Neural crest cell (in vitro differentiated cells): Measurements from ENCODE around the gene TMIGD2. TPM values are rescaled to one million over a fixed set of nuclear protein-coding genes. Genes with fewer than 3 reads are reported as not detected.

Experiments
- DNase-seq: peaks from one replicate; pipeline ENCODE4 v3.0.0; 2021; ENCODE audit warnings: low read depth, mixed read lengths, low spot score
- H3K27ac Mint-ChIP-seq: one replicate; pipeline ENCODE4 v1.8.0; 2021; ENCODE audit warnings: mild to moderate bottlenecking, mixed read lengths; ENCODE audit not compliant: unreplicated experiment
- H3K27me3 Mint-ChIP-seq: 2 replicates; pipeline ENCODE4 v1.8.0; 2021; ENCODE audit warnings: low read depth, mild to moderate bottlenecking, mixed read lengths
- H3K36me3 Mint-ChIP-seq: 2 replicates; pipeline ENCODE4 v1.8.0; 2021; ENCODE audit warnings: low read depth, mild to moderate bottlenecking, mixed read lengths
- H3K4me1 Mint-ChIP-seq: 2 replicates; pipeline ENCODE4 v1.8.0; 2021; ENCODE audit warnings: mixed read lengths
- H3K4me3 Mint-ChIP-seq: one replicate; pipeline ENCODE4 v1.8.0; 2021; ENCODE audit warnings: mild to moderate bottlenecking, mixed read lengths
- H3K9me3 Mint-ChIP-seq: 2 replicates; pipeline ENCODE4 v1.8.0; 2021; ENCODE audit warnings: mixed read lengths
- total RNA-seq: library from RNA; stranded (reverse); gene quantifications from 2 replicates; pipeline ENCODE4 v1.2.1, GENCODE V29; 2021
- TF ChIP-seq, protein P1 (sequence below): fragments of 200-600 bp; sonication (generic); conservative IDR thresholded peaks from 2 replicates; pipeline ENCODE4 v1.5.0; 2021; ENCODE audit warnings: antibody characterized with exemption, mild to moderate bottlenecking

Gene TMIGD2
- total RNA-seq, 1 donor from 2014 or later = not detected

- TF ChIP-seq, protein P1, sequence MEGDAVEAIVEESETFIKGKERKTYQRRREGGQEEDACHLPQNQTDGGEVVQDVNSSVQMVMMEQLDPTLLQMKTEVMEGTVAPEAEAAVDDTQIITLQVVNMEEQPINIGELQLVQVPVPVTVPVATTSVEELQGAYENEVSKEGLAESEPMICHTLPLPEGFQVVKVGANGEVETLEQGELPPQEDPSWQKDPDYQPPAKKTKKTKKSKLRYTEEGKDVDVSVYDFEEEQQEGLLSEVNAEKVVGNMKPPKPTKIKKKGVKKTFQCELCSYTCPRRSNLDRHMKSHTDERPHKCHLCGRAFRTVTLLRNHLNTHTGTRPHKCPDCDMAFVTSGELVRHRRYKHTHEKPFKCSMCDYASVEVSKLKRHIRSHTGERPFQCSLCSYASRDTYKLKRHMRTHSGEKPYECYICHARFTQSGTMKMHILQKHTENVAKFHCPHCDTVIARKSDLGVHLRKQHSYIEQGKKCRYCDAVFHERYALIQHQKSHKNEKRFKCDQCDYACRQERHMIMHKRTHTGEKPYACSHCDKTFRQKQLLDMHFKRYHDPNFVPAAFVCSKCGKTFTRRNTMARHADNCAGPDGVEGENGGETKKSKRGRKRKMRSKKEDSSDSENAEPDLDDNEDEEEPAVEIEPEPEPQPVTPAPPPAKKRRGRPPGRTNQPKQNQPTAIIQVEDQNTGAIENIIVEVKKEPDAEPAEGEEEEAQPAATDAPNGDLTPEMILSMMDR = no peak
- Mint-ChIP-seq H3K4me3 (no peak overlapping the region), H3K27me3 (peaks cover 17% of the 10 kb centered on the region), H3K4me1 (peaks cover 19% of the 10 kb centered on the region), H3K27ac (no peak overlapping the region), H3K36me3 (peaks cover 17% of the 10 kb centered on the region), H3K9me3 (peaks cover 13% of the 10 kb centered on the region)
- no peak for DNase-seq
These were observed 22.0 kb upstream of the TMIGD2 start for GRCh38 chr19:4324228-4324627.

GRCh38 chr19:4323692-4324091 lies 21.5 kb upstream of the TMIGD2 start:
- DNase-seq = no peak
- TF ChIP-seq, protein P1 = no peak
- peaks cover 22% of the 10 kb centered on the region for H3K36me3 Mint-ChIP-seq
- no peak overlapping the region for H3K4me3 Mint-ChIP-seq
- H3K9me3 Mint-ChIP-seq = peaks cover 15% of the 10 kb centered on the region
- peaks cover 17% of the 10 kb centered on the region for H3K27me3 Mint-ChIP-seq
- no peak overlapping the region for H3K27ac Mint-ChIP-seq
- peaks cover 18% of the 10 kb centered on the region for H3K4me1 Mint-ChIP-seq

DNA sequence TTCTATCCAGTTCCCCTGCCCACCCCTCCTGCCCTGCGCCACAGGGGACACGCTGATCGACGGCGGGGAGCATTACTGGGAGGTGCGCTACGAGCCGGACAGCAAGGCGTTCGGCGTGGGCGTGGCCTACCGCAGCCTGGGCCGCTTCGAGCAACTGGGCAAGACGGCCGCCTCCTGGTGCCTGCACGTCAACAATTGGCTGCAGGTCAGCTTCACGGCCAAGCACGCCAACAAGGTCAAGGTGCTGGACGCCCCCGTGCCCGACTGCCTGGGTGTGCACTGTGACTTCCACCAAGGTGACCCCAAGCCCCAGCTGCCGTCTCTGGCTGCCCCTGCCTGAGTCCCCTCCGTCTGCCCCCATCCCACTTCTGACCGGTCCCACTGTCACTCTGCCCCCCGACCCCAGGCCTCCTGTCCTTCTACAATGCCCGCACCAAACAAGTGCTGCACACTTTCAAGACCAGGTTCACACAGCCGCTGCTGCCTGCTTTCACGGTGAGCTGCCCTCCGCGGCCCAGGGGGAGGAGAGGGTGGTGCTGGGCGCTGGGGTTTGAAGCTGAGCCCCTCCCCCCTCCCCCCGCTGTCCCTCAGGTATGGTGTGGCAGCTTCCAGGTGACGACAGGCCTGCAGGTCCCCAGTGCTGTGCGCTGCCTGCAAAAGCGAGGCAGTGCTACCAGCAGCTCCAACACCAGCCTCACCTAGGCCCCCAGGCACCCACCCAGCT lies 20.9 kb upstream of the TMIGD2 start:
- Mint-ChIP-seq H3K27me3 (peaks cover 17% of the 10 kb centered on the region), H3K4me1 (peaks cover 13% of the 10 kb centered on the region), H3K36me3 (peaks cover 28% of the 10 kb centered on the region), H3K9me3 (peaks cover 15% of the 10 kb centered on the region), H3K27ac (no peak overlapping the region), H3K4me3 (no peak overlapping the region)
- TF ChIP-seq, protein P1 = no peak
- no peak for DNase-seq

GRCh38 chr19:4320419-4320818 lies 18.2 kb upstream of the TMIGD2 start:
- no peak for DNase-seq
- TF ChIP-seq, protein P1 = no peak
- Mint-ChIP-seq H3K4me1 (no peaks in the 10 kb centered on the region), H3K9me3 (peaks cover 15% of the 10 kb centered on the region), H3K4me3 (no peak overlapping the region), H3K27ac (no peak overlapping the region), H3K27me3 (no peaks in the 10 kb centered on the region), H3K36me3 (peaks cover 30% of the 10 kb centered on the region)

GRCh38 chr19:4319067-4319718 lies 17.0 kb upstream of the TMIGD2 start:
- Mint-ChIP-seq H3K4me1 (no peaks in the 10 kb centered on the region), H3K4me3 (no peak overlapping the region), H3K36me3 (peaks cover 28% of the 10 kb centered on the region), H3K27me3 (no peaks in the 10 kb centered on the region), H3K9me3 (peaks cover 15% of the 10 kb centered on the region), H3K27ac (no peak overlapping the region)
- no peak for DNase-seq
- TF ChIP-seq, protein P1 = no peak
